Gastroesophageal sphincter (tissue), 4 donors: ENCODE measurements around the gene IL19. TPM values are rescaled to one million over a fixed set of nuclear protein-coding genes. Genes with fewer than 3 reads are reported as not detected.

Source experiments
- ATAC-seq: fragments of 150-250 bp; one replicate; pipeline ENCODE4 v1.9.1; 2016; ENCODE audit warnings: mild to moderate bottlenecking, moderate library complexity
- H3K27ac ChIP-seq, 4 donors: fragments of 200-600 bp; sonication (generic) in 3 of 4; 1 replicate in 3 of 4; 2 replicates in 1 of 4; pipeline ENCODE4 v1.5.1; 2016 to 2019
- H3K27me3 ChIP-seq: fragments of 200-600 bp; sonication (generic); one replicate; pipeline ENCODE4 v1.5.1; 2019
- H3K36me3 ChIP-seq, 2 donors: fragments of 200-600 bp; sonication (generic); one replicate each; pipeline ENCODE4 v1.5.1; 2019; ENCODE audit warnings: control low read depth in 1 of 2
- H3K4me1 ChIP-seq, 3 donors: fragments of 200-600 bp; sonication (generic); 1 replicate in 2 of 3; 2 replicates in 1 of 3; pipeline ENCODE4 v1.5.1; 2016 to 2019; ENCODE audit warnings: control low read depth in 2 of 3
- H3K4me3 ChIP-seq, 2 donors: fragments of 200-600 bp; sonication (generic); one replicate each; pipeline ENCODE4 v1.5.1; 2019; ENCODE audit warnings: mild to moderate bottlenecking in 1 of 2, moderate library complexity in 1 of 2
- H3K9me3 ChIP-seq, 3 donors: fragments of 200-600 bp; sonication (generic); one replicate each; pipeline ENCODE4 v1.5.1; 2017 to 2019; ENCODE audit warnings: control low read depth in 2 of 3
- CTCF ChIP-seq, 4 experiments: fragments of 200-600 bp in 2 of 4; fragments of 450-650 bp in 2 of 4; sonication (generic) in 1 of 4; IDR thresholded peaks; one replicate each; pipeline ENCODE4 v1.5.1; 2017 to 2019; ENCODE audit warnings: antibody characterized with exemption in 4 of 4, mild to moderate bottlenecking in 2 of 4, moderate library complexity in 2 of 4
- EP300 ChIP-seq: sonication (generic); formaldehyde crosslinking; IDR thresholded peaks from one replicate; pipeline ENCODE4 v1.6.1; 2017; ENCODE audit warnings: antibody characterized with exemption, mild to moderate bottlenecking
- POLR2A ChIP-seq, 2 donors: fragments of 450-650 bp; IDR thresholded peaks; one replicate each; pipeline ENCODE4 v1.6.1; 2017; ENCODE audit warnings: antibody characterized with exemption in 2 of 2, mild to moderate bottlenecking in 2 of 2, moderate library complexity in 1 of 2
- POLR2AphosphoS5 ChIP-seq: sonication (generic); formaldehyde crosslinking; IDR thresholded peaks from one replicate; pipeline ENCODE4 v1.6.1; 2017; ENCODE audit warnings: antibody characterized with exemption
- WGBS, 2 donors: methylation state at CpG; one replicate each; pipeline ENCODE4 v1.1.5; 2018; ENCODE audit warnings: low coverage in 1 of 2; 5-methylcytosine and 5-hydroxymethylcytosine counted together
- small RNA-seq, 4 donors: library from RNA; depleted of rRNA; stranded (forward); fragments of <200 nt; gene quantifications; one replicate each; pipeline ENCODE3, GENCODE V24; 2016
- total RNA-seq, 4 donors: library from RNA; depleted of rRNA; stranded (reverse); fragments of >200 nt; gene quantifications; one replicate each; pipeline ENCODE4 v1.1.0, GENCODE V29; 2016

IL19 gene
- total RNA-seq, 4 donors from 2014 or later: 0.27 TPM; not detected in 3

- Histone ChIP-seq H3K36me3 (no peaks in the 10 kb centered on the region), H3K9me3 (no peaks in the 10 kb centered on the region), H3K4me3 (no peak overlapping the region), H3K4me1 (no peaks in the 10 kb centered on the region), H3K27me3 (peaks cover 21% of the 10 kb centered on the region), H3K27ac (no peak overlapping the region)
- ATAC-seq: no peak
- no peak for TF ChIP-seq POLR2AphosphoS5
- WGBS, 2 donors: 61 to 68% methylated on average over 3 to 4 of the region's 4 CpGs
These were observed 117.1 kb downstream of the IL19 start for GRCh38 chr1:206887701-206888100.

- Histone ChIP-seq H3K27ac (no peak overlapping the region), H3K36me3 (no peaks in the 10 kb centered on the region), H3K9me3 (no peaks in the 10 kb centered on the region), H3K4me1 (no peaks in the 10 kb centered on the region), H3K4me3 (no peak overlapping the region), H3K27me3 (peaks cover 20% of the 10 kb centered on the region)
- TF ChIP-seq CTCF (IDR thresholded peaks at IDR 0.05) (no peak), POLR2A (IDR thresholded peaks at IDR 0.05) (no peak), POLR2AphosphoS5 (no peak), EP300 (no peak)
- ATAC-seq: no peak
- whole genome bisulfite sequencing, 2 donors: 52 to 60% methylated on average over 12 to 15 of the region's 15 CpGs
These were observed 119.8 kb downstream of the IL19 start for GRCh38 chr1:206890125-206891060.

GRCh38 chr1:206891412-206891811 is 120.8 kb downstream of the IL19 start:
- Histone ChIP-seq H3K4me1 (no peaks in the 10 kb centered on the region), H3K27me3 (peaks cover 26% of the 10 kb centered on the region), H3K9me3 (no peaks in the 10 kb centered on the region), H3K4me3 (no peak overlapping the region), H3K36me3 (no peaks in the 10 kb centered on the region), H3K27ac (no peak overlapping the region)
- TF ChIP-seq EP300 (no peak), POLR2A (IDR thresholded peaks at IDR 0.05) (no peak), CTCF (IDR thresholded peaks at IDR 0.05) (no peak), POLR2AphosphoS5 (no peak)
- WGBS, 2 donors: 82 to 90% methylated on average over 1 of the region's 1 CpG
- ATAC-seq: no peak

Small RNA genes lying within 50 kb of the gene (small RNA-seq; reads per million reads assigned to genes)
- 0 reads per million in 4 donors for gene RF00019

Other genes with a start within 250 kb of the IL19 start
- gene EIF2D, start 158.3 kb upstream of the IL19 start, total RNA-seq: 10 to 100 TPM; 43.7 to 60.1 (median 52.6) TPM
- 10 to 100 TPM in 1 of 4 donors, 1 to 10 TPM in 3; 5.0 to 14.9 (median 8.4) TPM for gene DYRK3, start 135.2 kb upstream of the IL19 start, total RNA-seq
- 10 to 100 TPM; 45.0 to 77.4 (median 55.5) TPM for gene MAPKAPK2, start 85.9 kb upstream of the IL19 start, total RNA-seq
- 1 to 10 TPM in 3 of 4 donors, under 1 TPM in 1; 0.45 to 9.3 (median 2.3) TPM for gene IL10, start 1.7 kb downstream of the IL19 start, total RNA-seq
- not detected for gene IL20, start 94.8 kb downstream of the IL19 start, total RNA-seq
- not detected for gene IL24, start 126.7 kb downstream of the IL19 start, total RNA-seq
- gene FCMR, start 151.2 kb downstream of the IL19 start, total RNA-seq: 1 to 10 TPM in 3 of 4 donors, not detected in 1; 1.0 to 4.1 (median 1.6) TPM
- gene PIGR, start 175.7 kb downstream of the IL19 start, total RNA-seq: 100 to 1,000 TPM in 1 of 4 donors, under 1 TPM in 3; 0.16 to 256 (median 0.35) TPM
- gene FCAMR, start 199.7 kb downstream of the IL19 start, total RNA-seq: under 1 TPM in 1 of 4 donors, not detected in 3; 0.39 TPM